KMS-11 (cell line): ENCODE data around the gene ZFAND3.

ENCODE experiments used
- H2AFZ ChIP-seq: fragments of 200-600 bp; sonication (generic); 2 replicates; pipeline ENCODE4 v1.6.1; 2016; ENCODE audit warnings: antibody characterized with exemption, mixed run types, low read depth
- H3K27ac ChIP-seq: fragments of 200-600 bp; sonication (generic); 2 replicates; pipeline ENCODE4 v1.6.1; 2016; ENCODE audit warnings: mild to moderate bottlenecking, mixed run types
- H3K27me3 ChIP-seq: fragments of 200-600 bp; sonication (generic); 2 replicates; pipeline ENCODE4 v1.6.1; 2017; ENCODE audit warnings: mild to moderate bottlenecking, low read depth, mixed run types, moderate library complexity; ENCODE audit not compliant: insufficient read depth
- H3K36me3 ChIP-seq: fragments of 200-600 bp; sonication (generic); 2 replicates; pipeline ENCODE4 v1.6.1; 2017; ENCODE audit warnings: mild to moderate bottlenecking, mixed run types; ENCODE audit not compliant: insufficient read depth
- H3K4me1 ChIP-seq: fragments of 200-600 bp; sonication (generic); 2 replicates; pipeline ENCODE4 v1.6.1; 2016; ENCODE audit warnings: mild to moderate bottlenecking, low read depth, mixed run types; ENCODE audit not compliant: poor library complexity, severe bottlenecking
- H3K4me2 ChIP-seq: fragments of 200-600 bp; sonication (generic); 2 replicates; pipeline ENCODE4 v1.7.0; 2016; ENCODE audit warnings: mild to moderate bottlenecking, mixed run types
- H3K4me3 ChIP-seq: fragments of 200-600 bp; sonication (generic); IDR thresholded peaks from 2 replicates; pipeline ENCODE4 v1.6.1; 2017; ENCODE audit warnings: low read depth, low read length, mixed read lengths; ENCODE audit not compliant: insufficient read depth
- H3K79me2 ChIP-seq: fragments of 200-600 bp; sonication (generic); 2 replicates; pipeline ENCODE4 v1.6.1; 2016; ENCODE audit warnings: low read depth, mixed run types; ENCODE audit not compliant: insufficient read depth
- H3K9ac ChIP-seq: fragments of 200-600 bp; sonication (generic); 2 replicates; pipeline ENCODE4 v1.6.1; 2016; ENCODE audit warnings: mild to moderate bottlenecking, mixed run types
- H4K20me1 ChIP-seq: fragments of 200-600 bp; sonication (generic); 2 replicates; pipeline ENCODE4 v1.6.1; 2016; ENCODE audit warnings: mild to moderate bottlenecking, mixed run types; ENCODE audit not compliant: insufficient read depth
- CTCF ChIP-seq: fragments of 200-600 bp; sonication (generic); conservative IDR thresholded peaks from 2 replicates; pipeline ENCODE4 v1.6.1; 2017; ENCODE audit warnings: low read depth, mild to moderate bottlenecking, antibody characterized with exemption, low read length, moderate library complexity, mixed read lengths

The ZFAND3 gene

GRCh38 chr6:38168699-38169098 is 349.2 kb downstream of the ZFAND3 start:
- Histone ChIP-seq H2AFZ (no peak overlapping the region), H3K4me3 (no peak overlapping the region), H3K4me1 (no peaks in the 10 kb centered on the region), H3K4me2 (no peak overlapping the region), H3K79me2 (no peaks in the 10 kb centered on the region), H4K20me1 (no peaks in the 10 kb centered on the region), H3K36me3 (no peaks in the 10 kb centered on the region), H3K9ac (no peak overlapping the region), H3K27me3 (no peaks in the 10 kb centered on the region), H3K27ac (no peak overlapping the region)
- TF ChIP-seq CTCF = no peak

GRCh38 chr6:38169221-38169976 is 349.9 kb downstream of the ZFAND3 start:
- no peak overlapping the region for H2AFZ ChIP-seq
- no peaks in the 10 kb centered on the region for H3K27me3 ChIP-seq
- no peaks in the 10 kb centered on the region for H4K20me1 ChIP-seq
- no peaks in the 10 kb centered on the region for H3K79me2 ChIP-seq
- H3K36me3 ChIP-seq = no peaks in the 10 kb centered on the region
- H3K4me2 ChIP-seq = no peak overlapping the region
- H3K9ac ChIP-seq = no peak overlapping the region
- no peak for TF ChIP-seq CTCF
- no peak overlapping the region for H3K27ac ChIP-seq
- H3K4me1 ChIP-seq = no peaks in the 10 kb centered on the region
- no peak overlapping the region for H3K4me3 ChIP-seq

DNA sequence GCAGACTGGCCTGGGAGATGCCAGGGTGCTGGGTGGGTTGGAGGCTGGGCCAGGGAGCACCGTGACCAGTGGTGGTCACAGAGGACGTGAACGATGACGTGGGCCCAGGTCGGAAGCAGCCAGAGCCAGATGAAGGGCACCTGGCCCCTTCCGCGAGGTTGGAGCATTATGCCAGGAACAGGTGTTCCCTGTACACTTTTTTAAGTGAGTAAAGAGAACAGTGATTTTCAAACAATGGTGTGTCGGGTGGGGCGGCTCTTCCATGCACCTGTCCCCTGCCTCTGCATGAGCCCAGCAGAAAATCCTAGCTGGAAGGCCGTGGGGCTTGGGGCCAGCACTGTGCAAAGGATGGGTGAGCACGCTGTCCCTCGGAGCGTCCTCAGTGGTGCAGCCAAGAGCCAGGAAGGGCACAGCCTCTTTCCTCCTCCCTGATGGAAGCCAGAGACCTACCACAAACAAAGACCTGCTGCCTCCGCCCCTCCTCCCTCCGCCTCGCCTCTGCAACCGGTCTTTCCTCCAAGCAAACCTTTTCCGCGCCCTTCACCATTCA is 350.5 kb downstream of the ZFAND3 start:
- Histone ChIP-seq H3K4me3 (no peak overlapping the region), H3K36me3 (no peaks in the 10 kb centered on the region), H4K20me1 (no peaks in the 10 kb centered on the region), H3K4me2 (no peak overlapping the region), H3K27me3 (no peaks in the 10 kb centered on the region), H2AFZ (no peak overlapping the region), H3K9ac (no peak overlapping the region), H3K79me2 (no peaks in the 10 kb centered on the region), H3K27ac (no peak overlapping the region), H3K4me1 (no peaks in the 10 kb centered on the region)
- TF ChIP-seq CTCF = no peak

GRCh38 chr6:38170666-38171355 is 351.3 kb downstream of the ZFAND3 start:
- Histone ChIP-seq H4K20me1 (no peaks in the 10 kb centered on the region), H3K4me2 (no peak overlapping the region), H2AFZ (no peak overlapping the region), H3K36me3 (no peaks in the 10 kb centered on the region), H3K9ac (no peak overlapping the region), H3K4me3 (no peak overlapping the region), H3K27me3 (no peaks in the 10 kb centered on the region), H3K79me2 (no peaks in the 10 kb centered on the region), H3K27ac (no peak overlapping the region), H3K4me1 (no peaks in the 10 kb centered on the region)
- no peak for TF ChIP-seq CTCF
